ENCODE measurements around the gene AMBN. TPM values are rescaled to one million over a fixed set of nuclear protein-coding genes. Genes with fewer than 3 reads are reported as not detected.

Gene AMBN
- total and polyA plus RNA-seq, 9 of the 15 experiments (the other 6 are each of a cell fraction or from before 2014, with no cell fraction given), result 0.03 to 0.09 (median 0.07) TPM; not detected in 6

Other genes starting within 250 kb of the AMBN start
Only the 7 nearest of the 10 such genes appear.
- gene OPRPN, start 194.3 kb upstream of the AMBN start, total RNA-seq (2014; rRNA removed), result not detected in 2 replicates
- gene OPRPN, start 194.3 kb upstream of the AMBN start, total RNA-seq (2014; rRNA removed; fragmentation: Illumina TruSeq; extraction: Trizol), result not detected in 2 replicates
- not detected in 2 replicates for gene OPRPN, start 194.3 kb upstream of the AMBN start, total RNA-seq (2015; rRNA removed; fragmentation: Illumina TruSeq; extraction: Trizol)
- gene OPRPN, start 194.3 kb upstream of the AMBN start, total RNA-seq (2021), result not detected in 2 replicates
- gene OPRPN, start 194.3 kb upstream of the AMBN start, polyA plus RNA-seq (2011; rRNA removed), result not detected in 2 replicates
- not detected in 2 replicates for gene OPRPN, start 194.3 kb upstream of the AMBN start, polyA plus RNA-seq (2014; fragmentation: Illumina TruSeq; extraction: Trizol)
- not detected for gene OPRPN, start 194.3 kb upstream of the AMBN start, polyA plus RNA-seq (2014; fragmentation: Nextera tagmentation; extraction: Ambion mirVana)
- not detected in 2 replicates for gene OPRPN, start 194.3 kb upstream of the AMBN start, polyA plus RNA-seq (2014; rRNA removed)
- not detected in 2 replicates for gene MUC7, start 120.1 kb upstream of the AMBN start, total RNA-seq (2014; rRNA removed)
- not detected in 2 replicates for gene MUC7, start 120.1 kb upstream of the AMBN start, total RNA-seq (2014; rRNA removed; fragmentation: Illumina TruSeq; extraction: Trizol)
- gene MUC7, start 120.1 kb upstream of the AMBN start, total RNA-seq (2015; rRNA removed; fragmentation: Illumina TruSeq; extraction: Trizol), result not detected in 2 replicates
- not detected in 2 replicates for gene MUC7, start 120.1 kb upstream of the AMBN start, total RNA-seq (2021)
- not detected in 2 replicates for gene MUC7, start 120.1 kb upstream of the AMBN start, polyA plus RNA-seq (2011; rRNA removed)
- not detected in 2 replicates for gene MUC7, start 120.1 kb upstream of the AMBN start, polyA plus RNA-seq (2014; fragmentation: Illumina TruSeq; extraction: Trizol)
- not detected for gene MUC7, start 120.1 kb upstream of the AMBN start, polyA plus RNA-seq (2014; fragmentation: Nextera tagmentation; extraction: Ambion mirVana)
- not detected in 2 replicates for gene MUC7, start 120.1 kb upstream of the AMBN start, polyA plus RNA-seq (2014; rRNA removed)
- not detected in 2 replicates for gene AMTN, start 73.7 kb upstream of the AMBN start, total RNA-seq (2014; rRNA removed)
- gene AMTN, start 73.7 kb upstream of the AMBN start, total RNA-seq (2014; rRNA removed; fragmentation: Illumina TruSeq; extraction: Trizol), result not detected in 2 replicates
- gene AMTN, start 73.7 kb upstream of the AMBN start, total RNA-seq (2015; rRNA removed; fragmentation: Illumina TruSeq; extraction: Trizol), result not detected in 2 replicates
- gene AMTN, start 73.7 kb upstream of the AMBN start, total RNA-seq (2021), result not detected in 2 replicates
- not detected in 2 replicates for gene AMTN, start 73.7 kb upstream of the AMBN start, polyA plus RNA-seq (2011; rRNA removed)
- not detected in 2 replicates for gene AMTN, start 73.7 kb upstream of the AMBN start, polyA plus RNA-seq (2014; fragmentation: Illumina TruSeq; extraction: Trizol)
- gene AMTN, start 73.7 kb upstream of the AMBN start, polyA plus RNA-seq (2014; fragmentation: Nextera tagmentation; extraction: Ambion mirVana), result not detected
- not detected in 2 replicates for gene AMTN, start 73.7 kb upstream of the AMBN start, polyA plus RNA-seq (2014; rRNA removed)
- gene ENAM, start 36.5 kb downstream of the AMBN start, total RNA-seq (2014; rRNA removed), result 0.09 TPM in 1 of 2 replicates, not detected in the other
- gene ENAM, start 36.5 kb downstream of the AMBN start, total RNA-seq (2014; rRNA removed; fragmentation: Illumina TruSeq; extraction: Trizol), result 0.13 TPM in 1 of 2 replicates, not detected in the other
- 0.04 and 0.08 TPM in 2 replicates for gene ENAM, start 36.5 kb downstream of the AMBN start, total RNA-seq (2015; rRNA removed; fragmentation: Illumina TruSeq; extraction: Trizol)
- gene ENAM, start 36.5 kb downstream of the AMBN start, total RNA-seq (2021), result 0.04 TPM in 1 of 2 replicates, not detected in the other
- gene ENAM, start 36.5 kb downstream of the AMBN start, polyA plus RNA-seq (2011; rRNA removed), result not detected in 2 replicates
- gene ENAM, start 36.5 kb downstream of the AMBN start, polyA plus RNA-seq (2014; fragmentation: Illumina TruSeq; extraction: Trizol), result not detected in 2 replicates
- not detected for gene ENAM, start 36.5 kb downstream of the AMBN start, polyA plus RNA-seq (2014; fragmentation: Nextera tagmentation; extraction: Ambion mirVana)
- not detected in 2 replicates for gene ENAM, start 36.5 kb downstream of the AMBN start, polyA plus RNA-seq (2014; rRNA removed)
- not detected in 2 replicates for gene JCHAIN, start 74.3 kb downstream of the AMBN start, total RNA-seq (2014; rRNA removed)
- not detected in 2 replicates for gene JCHAIN, start 74.3 kb downstream of the AMBN start, total RNA-seq (2014; rRNA removed; fragmentation: Illumina TruSeq; extraction: Trizol)
- gene JCHAIN, start 74.3 kb downstream of the AMBN start, total RNA-seq (2015; rRNA removed; fragmentation: Illumina TruSeq; extraction: Trizol), result not detected in 2 replicates
- 0.27 and 0.33 TPM in 2 replicates for gene JCHAIN, start 74.3 kb downstream of the AMBN start, total RNA-seq (2021)
- 0.08 TPM in 1 of 2 replicates, not detected in the other for gene JCHAIN, start 74.3 kb downstream of the AMBN start, polyA plus RNA-seq (2011; rRNA removed)
- gene JCHAIN, start 74.3 kb downstream of the AMBN start, polyA plus RNA-seq (2014; fragmentation: Illumina TruSeq; extraction: Trizol), result 0.32 TPM in 1 of 2 replicates, not detected in the other
- under 1 TPM; 0.04 to 0.20 TPM for gene JCHAIN, start 74.3 kb downstream of the AMBN start, polyA plus RNA-seq (2014; fragmentation: Nextera tagmentation; extraction: Ambion mirVana)
- 0.68 TPM in 1 of 2 replicates, not detected in the other for gene JCHAIN, start 74.3 kb downstream of the AMBN start, polyA plus RNA-seq (2014; rRNA removed)
- gene UTP3, start 96.3 kb downstream of the AMBN start, total RNA-seq (2014; rRNA removed), result 32.2 and 34.0 TPM in 2 replicates
- 34.5 and 35.0 TPM in 2 replicates for gene UTP3, start 96.3 kb downstream of the AMBN start, total RNA-seq (2014; rRNA removed; fragmentation: Illumina TruSeq; extraction: Trizol)
- 30.6 and 32.4 TPM in 2 replicates for gene UTP3, start 96.3 kb downstream of the AMBN start, total RNA-seq (2015; rRNA removed; fragmentation: Illumina TruSeq; extraction: Trizol)
- 33.4 and 38.8 TPM in 2 replicates for gene UTP3, start 96.3 kb downstream of the AMBN start, total RNA-seq (2021)
- 17.2 and 30.9 TPM in 2 replicates for gene UTP3, start 96.3 kb downstream of the AMBN start, polyA plus RNA-seq (2011; rRNA removed)
- 59.1 and 69.3 TPM in 2 replicates for gene UTP3, start 96.3 kb downstream of the AMBN start, polyA plus RNA-seq (2014; fragmentation: Illumina TruSeq; extraction: Trizol)
- gene UTP3, start 96.3 kb downstream of the AMBN start, polyA plus RNA-seq (2014; fragmentation: Nextera tagmentation; extraction: Ambion mirVana), result 10 to 100 TPM; 11.9 to 12.4 TPM
- 54.6 and 64.8 TPM in 2 replicates for gene UTP3, start 96.3 kb downstream of the AMBN start, polyA plus RNA-seq (2014; rRNA removed)
- gene RUFY3, start 129.7 kb downstream of the AMBN start, total RNA-seq (2014; rRNA removed), result 20.0 and 22.2 TPM in 2 replicates
- gene RUFY3, start 129.7 kb downstream of the AMBN start, total RNA-seq (2014; rRNA removed; fragmentation: Illumina TruSeq; extraction: Trizol), result 28.1 and 30.8 TPM in 2 replicates
- 25.0 and 25.3 TPM in 2 replicates for gene RUFY3, start 129.7 kb downstream of the AMBN start, total RNA-seq (2015; rRNA removed; fragmentation: Illumina TruSeq; extraction: Trizol)
- gene RUFY3, start 129.7 kb downstream of the AMBN start, total RNA-seq (2021), result 24.0 and 31.1 TPM in 2 replicates
- gene RUFY3, start 129.7 kb downstream of the AMBN start, polyA plus RNA-seq (2011; rRNA removed), result 18.2 and 21.5 TPM in 2 replicates
- gene RUFY3, start 129.7 kb downstream of the AMBN start, polyA plus RNA-seq (2014; fragmentation: Illumina TruSeq; extraction: Trizol), result 16.0 and 18.6 TPM in 2 replicates
- gene RUFY3, start 129.7 kb downstream of the AMBN start, polyA plus RNA-seq (2014; fragmentation: Nextera tagmentation; extraction: Ambion mirVana), result 1 to 10 TPM; 4.2 to 4.5 TPM
- 15.1 and 15.4 TPM in 2 replicates for gene RUFY3, start 129.7 kb downstream of the AMBN start, polyA plus RNA-seq (2014; rRNA removed)

Data from K562 (cell line).